ENCODE data around the gene NUP62. TPM values are rescaled to one million over a fixed set of nuclear protein-coding genes. Genes with fewer than 3 reads are reported as not detected.

The NUP62 gene
- total and polyA plus RNA-seq, 2 experiments from 2014 or later, result 55.5 to 99.4 TPM

DNA sequence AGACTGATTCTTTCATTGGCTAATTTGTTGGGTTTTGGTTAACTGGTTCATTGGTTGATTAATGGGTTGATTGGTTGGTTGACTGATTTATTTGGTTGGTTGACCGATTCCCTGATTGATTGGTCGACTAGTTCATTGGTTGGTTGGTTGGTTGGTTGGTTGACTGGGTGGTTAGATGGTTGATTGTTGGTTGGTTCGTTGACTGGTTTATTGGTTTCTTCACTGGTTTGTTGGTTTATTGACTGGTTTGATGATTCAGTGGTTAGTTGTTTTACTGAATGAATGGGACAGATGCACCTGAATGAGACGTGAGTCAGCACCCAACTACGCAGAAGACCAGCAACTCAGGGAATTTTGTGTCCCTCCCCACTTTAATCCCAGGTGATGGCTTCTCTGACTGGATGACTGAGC lies 2.7 kb upstream of the NUP62 start (continued):
- TF ChIP-seq, protein P1, sequence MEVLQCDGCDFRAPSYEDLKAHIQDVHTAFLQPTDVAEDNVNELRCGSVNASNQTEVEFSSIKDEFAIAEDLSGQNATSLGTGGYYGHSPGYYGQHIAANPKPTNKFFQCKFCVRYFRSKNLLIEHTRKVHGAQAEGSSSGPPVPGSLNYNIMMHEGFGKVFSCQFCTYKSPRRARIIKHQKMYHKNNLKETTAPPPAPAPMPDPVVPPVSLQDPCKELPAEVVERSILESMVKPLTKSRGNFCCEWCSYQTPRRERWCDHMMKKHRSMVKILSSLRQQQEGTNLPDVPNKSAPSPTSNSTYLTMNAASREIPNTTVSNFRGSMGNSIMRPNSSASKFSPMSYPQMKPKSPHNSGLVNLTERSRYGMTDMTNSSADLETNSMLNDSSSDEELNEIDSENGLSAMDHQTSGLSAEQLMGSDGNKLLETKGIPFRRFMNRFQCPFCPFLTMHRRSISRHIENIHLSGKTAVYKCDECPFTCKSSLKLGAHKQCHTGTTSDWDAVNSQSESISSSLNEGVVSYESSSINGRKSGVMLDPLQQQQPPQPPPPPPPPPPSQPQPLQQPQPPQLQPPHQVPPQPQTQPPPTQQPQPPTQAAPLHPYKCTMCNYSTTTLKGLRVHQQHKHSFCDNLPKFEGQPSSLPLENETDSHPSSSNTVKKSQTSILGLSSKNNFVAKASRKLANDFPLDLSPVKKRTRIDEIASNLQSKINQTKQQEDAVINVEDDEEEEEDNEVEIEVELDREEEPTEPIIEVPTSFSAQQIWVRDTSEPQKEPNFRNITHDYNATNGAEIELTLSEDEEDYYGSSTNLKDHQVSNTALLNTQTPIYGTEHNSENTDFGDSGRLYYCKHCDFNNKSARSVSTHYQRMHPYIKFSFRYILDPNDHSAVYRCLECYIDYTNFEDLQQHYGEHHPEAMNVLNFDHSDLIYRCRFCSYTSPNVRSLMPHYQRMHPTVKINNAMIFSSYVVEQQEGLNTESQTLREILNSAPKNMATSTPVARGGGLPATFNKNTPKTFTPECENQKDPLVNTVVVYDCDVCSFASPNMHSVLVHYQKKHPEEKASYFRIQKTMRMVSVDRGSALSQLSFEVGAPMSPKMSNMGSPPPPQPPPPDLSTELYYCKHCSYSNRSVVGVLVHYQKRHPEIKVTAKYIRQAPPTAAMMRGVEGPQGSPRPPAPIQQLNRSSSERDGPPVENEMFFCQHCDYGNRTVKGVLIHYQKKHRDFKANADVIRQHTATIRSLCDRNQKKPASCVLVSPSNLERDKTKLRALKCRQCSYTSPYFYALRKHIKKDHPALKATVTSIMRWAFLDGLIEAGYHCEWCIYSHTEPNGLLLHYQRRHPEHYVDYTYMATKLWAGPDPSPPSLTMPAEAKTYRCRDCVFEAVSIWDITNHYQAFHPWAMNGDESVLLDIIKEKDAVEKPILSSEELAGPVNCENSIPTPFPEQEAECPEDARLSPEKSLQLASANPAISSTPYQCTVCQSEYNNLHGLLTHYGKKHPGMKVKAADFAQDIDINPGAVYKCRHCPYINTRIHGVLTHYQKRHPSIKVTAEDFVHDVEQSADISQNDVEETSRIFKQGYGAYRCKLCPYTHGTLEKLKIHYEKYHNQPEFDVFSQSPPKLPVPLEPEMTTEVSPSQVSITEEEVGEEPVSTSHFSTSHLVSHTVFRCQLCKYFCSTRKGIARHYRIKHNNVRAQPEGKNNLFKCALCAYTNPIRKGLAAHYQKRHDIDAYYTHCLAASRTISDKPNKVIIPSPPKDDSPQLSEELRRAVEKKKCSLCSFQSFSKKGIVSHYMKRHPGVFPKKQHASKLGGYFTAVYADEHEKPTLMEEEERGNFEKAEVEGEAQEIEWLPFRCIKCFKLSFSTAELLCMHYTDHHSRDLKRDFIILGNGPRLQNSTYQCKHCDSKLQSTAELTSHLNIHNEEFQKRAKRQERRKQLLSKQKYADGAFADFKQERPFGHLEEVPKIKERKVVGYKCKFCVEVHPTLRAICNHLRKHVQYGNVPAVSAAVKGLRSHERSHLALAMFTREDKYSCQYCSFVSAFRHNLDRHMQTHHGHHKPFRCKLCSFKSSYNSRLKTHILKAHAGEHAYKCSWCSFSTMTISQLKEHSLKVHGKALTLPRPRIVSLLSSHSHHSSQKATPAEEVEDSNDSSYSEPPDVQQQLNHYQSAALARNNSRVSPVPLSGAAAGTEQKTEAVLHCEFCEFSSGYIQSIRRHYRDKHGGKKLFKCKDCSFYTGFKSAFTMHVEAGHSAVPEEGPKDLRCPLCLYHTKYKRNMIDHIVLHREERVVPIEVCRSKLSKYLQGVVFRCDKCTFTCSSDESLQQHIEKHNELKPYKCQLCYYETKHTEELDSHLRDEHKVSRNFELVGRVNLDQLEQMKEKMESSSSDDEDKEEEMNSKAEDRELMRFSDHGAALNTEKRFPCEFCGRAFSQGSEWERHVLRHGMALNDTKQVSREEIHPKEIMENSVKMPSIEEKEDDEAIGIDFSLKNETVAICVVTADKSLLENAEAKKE (CRISPR knock-in tag; IDR thresholded peaks at IDR 0.05), result no peak
- TF ChIP-seq CREB1 (CRISPR knock-in tag; IDR thresholded peaks at IDR 0.05; ENCODE audit: low read depth), result no peak

DNA sequence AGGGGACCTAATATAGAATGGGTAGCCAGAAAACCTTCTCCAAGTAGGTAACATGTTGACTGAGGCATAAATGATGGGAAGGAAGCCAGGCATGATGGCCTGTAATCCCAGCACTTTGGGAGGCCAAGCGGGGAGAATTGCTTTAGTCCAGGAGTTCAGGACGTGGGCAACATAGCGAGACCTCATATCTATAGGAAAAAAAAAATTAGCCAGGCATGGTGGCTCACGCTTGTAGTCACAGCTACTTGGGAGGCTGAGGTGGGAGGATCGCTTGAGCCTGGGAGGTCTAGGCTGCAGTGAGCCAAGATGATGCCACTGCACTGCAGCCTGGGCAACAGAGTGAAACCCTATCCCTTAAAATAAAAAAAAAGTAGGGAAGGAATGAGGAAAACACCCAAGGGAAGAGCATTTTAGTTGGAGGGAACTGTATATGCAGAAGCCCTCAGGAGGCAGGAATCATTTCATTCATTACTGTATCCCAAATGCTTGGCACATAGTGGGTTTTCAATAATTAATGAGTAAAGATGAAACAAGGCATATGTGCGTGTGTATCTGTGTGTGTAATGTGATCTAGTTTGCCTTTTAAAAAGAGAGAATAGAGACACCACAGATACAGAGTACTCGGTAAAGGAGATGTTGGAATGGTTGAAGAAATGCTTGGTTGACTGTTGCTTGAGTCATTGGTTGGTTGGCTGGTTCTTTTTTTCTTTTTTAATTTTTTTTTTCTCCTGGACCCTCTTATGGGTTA lies 2.2 kb upstream of the NUP62 start:
- peaks cover 20% of the 10 kb centered on the region for H3K4me1 Mint-ChIP-seq
- Histone ChIP-seq H3K4me2 (no peak overlapping the region), H3F3A (replicated peaks; ENCODE audit: low read depth) (no peaks in the 10 kb centered on the region; the same call in 1 of the 2 replicates), H2AFZ (no peak overlapping the region), H3K27ac (ENCODE audit: low read depth) (no peak overlapping the region), H3K4me1 (ENCODE audit: insufficient read depth) (peaks cover 10% of the 10 kb centered on the region), H3K9me2 (ENCODE audit: insufficient read depth) (no peaks in the 10 kb centered on the region), H4K20me1 (replicated peaks; ENCODE audit: insufficient read depth) (peaks cover 15% of the 10 kb centered on the region), H3K36me3 (ENCODE audit: insufficient read depth) (peaks cover 4% of the 10 kb centered on the region; the same call in 1 of the 2 replicates), H3K4me3 (no peak overlapping the region), H3K27me3 (ENCODE audit: insufficient read depth) (no peaks in the 10 kb centered on the region), H3K79me2 (replicated peaks; ENCODE audit: insufficient read depth) (peaks cover 32% of the 10 kb centered on the region)
- H3K4me3 Mint-ChIP-seq, result peak overlapping the region; percentile 29
- H3K36me3 Mint-ChIP-seq (ENCODE audit: low read depth), result peaks cover 58% of the 10 kb centered on the region
- ATAC-seq (no peak), DNase-seq (ENCODE audit: low spot score) (no peak)
- peaks cover 23% of the 10 kb centered on the region for H3K27me3 Mint-ChIP-seq (ENCODE audit: insufficient read depth, low read depth, poor library complexity)
- H3K9me3 Mint-ChIP-seq, result peaks cover 14% of the 10 kb centered on the region
- no peak overlapping the region for H3K27ac Mint-ChIP-seq
- TF ChIP-seq ZNF114 (CRISPR knock-in tag; IDR thresholded peaks at IDR 0.05) (no peak), CREB1 (CRISPR knock-in tag; IDR thresholded peaks at IDR 0.05; ENCODE audit: low read depth) (no peak), CTCF (conservative IDR thresholded peaks at IDR 0.05; ENCODE audit: low read depth in 2 of 2) (no peak), NANOG (IDR thresholded peaks at IDR 0.05; ENCODE audit: borderline replicate concordance) (no peak), ZNF331 (CRISPR knock-in tag; IDR thresholded peaks at IDR 0.05; ENCODE audit: low read depth) (no peak), REST (IDR thresholded peaks at IDR 0.05; ENCODE audit: unreplicated experiment) (no peak), JUNB (IDR thresholded peaks at IDR 0.05; ENCODE audit: unreplicated experiment) (no peak), EZH2 (IDR thresholded peaks at IDR 0.05; ENCODE audit: low read depth, unreplicated experiment) (no peak), EZH2phosphoT487 (IDR thresholded peaks at IDR 0.05; ENCODE audit: unreplicated experiment) (no peak), STAT1 (IDR thresholded peaks at IDR 0.05; ENCODE audit: unreplicated experiment) (no peak)
- TF ChIP-seq, protein P2, sequence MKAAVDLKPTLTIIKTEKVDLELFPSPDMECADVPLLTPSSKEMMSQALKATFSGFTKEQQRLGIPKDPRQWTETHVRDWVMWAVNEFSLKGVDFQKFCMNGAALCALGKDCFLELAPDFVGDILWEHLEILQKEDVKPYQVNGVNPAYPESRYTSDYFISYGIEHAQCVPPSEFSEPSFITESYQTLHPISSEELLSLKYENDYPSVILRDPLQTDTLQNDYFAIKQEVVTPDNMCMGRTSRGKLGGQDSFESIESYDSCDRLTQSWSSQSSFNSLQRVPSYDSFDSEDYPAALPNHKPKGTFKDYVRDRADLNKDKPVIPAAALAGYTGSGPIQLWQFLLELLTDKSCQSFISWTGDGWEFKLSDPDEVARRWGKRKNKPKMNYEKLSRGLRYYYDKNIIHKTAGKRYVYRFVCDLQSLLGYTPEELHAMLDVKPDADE (IDR thresholded peaks at IDR 0.05), result no peak
